ENCODE measurements around the gene RMDN2. TPM values are rescaled to one million over a fixed set of nuclear protein-coding genes. Genes with fewer than 3 reads are reported as not detected.
"Not testable (repeated sequence)": the region's sequence is repeated elsewhere in the genome, so short reads cannot be mapped to it uniquely, and the experiment has no call there.

The RMDN2 gene
- total RNA-seq, 2 experiments from 2014 or later = 0.79 to 1.2 TPM

DNA sequence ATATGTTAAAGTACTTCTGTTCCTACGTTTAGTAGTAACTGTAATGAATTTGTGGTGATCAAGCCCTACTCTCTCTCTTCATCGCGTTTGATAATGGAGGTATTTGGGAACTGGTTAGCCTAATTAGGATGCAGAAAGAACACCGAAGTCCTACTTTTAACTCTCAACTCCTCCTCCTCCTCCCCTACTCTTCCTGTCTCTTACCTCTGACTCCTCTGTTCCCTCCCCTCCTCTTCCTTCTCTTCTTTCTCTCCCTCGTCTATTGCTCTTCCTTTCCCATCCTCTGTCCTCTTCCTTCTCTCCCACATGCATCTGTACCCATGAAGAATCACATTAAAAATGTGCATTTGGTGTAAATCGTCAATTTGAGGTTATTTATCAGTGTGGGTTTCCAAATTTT, 57.8 kb downstream of the RMDN2 start:
- no peaks in the 10 kb centered on the region for H3K36me3 Mint-ChIP-seq (ENCODE audit: low read depth)
- peaks cover 6% of the 10 kb centered on the region for H3K4me1 Mint-ChIP-seq (ENCODE audit: low read depth)
- no peaks in the 10 kb centered on the region for H3K9me3 Mint-ChIP-seq
- DNase-seq = no peak
- H3K27me3 Mint-ChIP-seq (ENCODE audit: low read depth) = no peaks in the 10 kb centered on the region
- H3K4me3 Mint-ChIP-seq = no peak overlapping the region
- no peak overlapping the region for H3K27ac Mint-ChIP-seq
- CTCF ChIA-PET = interaction anchor here (0.7 to 1.1 kb wide), 7 partner anchors 45 to 503 kb away, joined by 3 to 9 read pairs (median 4); no protein-coding TSS in a partner anchor
- intact Hi-C loops (cut with micrococcal nuclease) = loop anchor here (1.0 to 5.0 kb wide), 7 partner anchors 91 to 759 kb away; partner anchors contain the start of gene CYP1B1

DNA sequence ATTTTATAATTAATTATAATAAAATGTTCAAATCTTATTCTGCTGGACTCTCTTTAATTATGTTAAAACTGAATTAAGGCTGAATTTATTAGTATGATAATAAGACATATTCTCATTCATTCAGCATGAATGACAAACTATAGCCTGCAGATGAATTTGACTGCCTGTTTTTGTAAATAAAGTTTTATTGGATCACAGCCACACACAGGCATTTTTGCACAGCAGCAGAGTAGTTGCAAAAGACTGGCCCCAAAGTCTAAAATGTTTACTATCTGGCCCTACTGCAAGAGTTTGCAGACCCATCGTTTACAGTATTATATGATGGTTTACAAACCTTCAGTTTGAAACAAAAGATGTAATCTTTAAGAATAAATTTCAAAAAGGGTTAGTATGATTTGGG, 58.6 kb downstream of the RMDN2 start:
- no peak for DNase-seq
- no peaks in the 10 kb centered on the region for H3K27me3 Mint-ChIP-seq (ENCODE audit: low read depth)
- no peak overlapping the region for H3K27ac Mint-ChIP-seq
- H3K4me3 Mint-ChIP-seq = no peak overlapping the region
- no peaks in the 10 kb centered on the region for H3K9me3 Mint-ChIP-seq
- H3K4me1 Mint-ChIP-seq (ENCODE audit: low read depth) = peaks cover 6% of the 10 kb centered on the region
- intact Hi-C loops (cut with micrococcal nuclease) = loop anchor here (5.0 kb wide), 2 partner anchors 91 to 759 kb away; no protein-coding TSS in a partner anchor
- CTCF ChIA-PET = interaction anchor here (2.0 kb wide), 1 partner anchor 132 kb away, joined by 6 read pairs; no protein-coding TSS in a partner anchor
- no peaks in the 10 kb centered on the region for H3K36me3 Mint-ChIP-seq (ENCODE audit: low read depth)

GRCh38 chr2:37984176-37984575, 59.1 kb downstream of the RMDN2 start:
- DNase-seq = no peak
- H3K4me3 Mint-ChIP-seq = no peak overlapping the region
- H3K27ac Mint-ChIP-seq = no peak overlapping the region
- CTCF ChIA-PET = interaction anchor here (0.6 to 2.0 kb wide), 2 partner anchors 132 to 452 kb away, joined by 3 to 6 read pairs; no protein-coding TSS in a partner anchor
- H3K9me3 Mint-ChIP-seq = no peaks in the 10 kb centered on the region
- intact Hi-C loops (cut with micrococcal nuclease) = loop anchor here (5.0 kb wide), 2 partner anchors 92 to 758 kb away; no protein-coding TSS in a partner anchor
- no peaks in the 10 kb centered on the region for H3K27me3 Mint-ChIP-seq (ENCODE audit: low read depth)
- no peaks in the 10 kb centered on the region for H3K36me3 Mint-ChIP-seq (ENCODE audit: low read depth)
- H3K4me1 Mint-ChIP-seq (ENCODE audit: low read depth) = peaks cover 6% of the 10 kb centered on the region

GRCh38 chr2:37984589-37984988, 59.5 kb downstream of the RMDN2 start:
- Mint-ChIP-seq H3K36me3 (ENCODE audit: low read depth) (no peaks in the 10 kb centered on the region), H3K9me3 (no peaks in the 10 kb centered on the region), H3K27ac (no peak overlapping the region), H3K4me1 (ENCODE audit: low read depth) (peaks cover 6% of the 10 kb centered on the region), H3K4me3 (no peak overlapping the region), H3K27me3 (ENCODE audit: low read depth) (no peaks in the 10 kb centered on the region)
- CTCF ChIA-PET = interaction anchor here (0.6 to 2.0 kb wide), 2 partner anchors 131 to 452 kb away, joined by 3 to 6 read pairs; no protein-coding TSS in a partner anchor
- intact Hi-C loops (cut with micrococcal nuclease) = loop anchor here (5.0 kb wide), 2 partner anchors 92 to 758 kb away; no protein-coding TSS in a partner anchor
- no peak for DNase-seq

- no peaks in the 10 kb centered on the region for H3K27me3 Mint-ChIP-seq (ENCODE audit: low read depth)
Observed at GRCh38 chr2:37985333-37985732, 60.2 kb downstream of the RMDN2 start.

GRCh38 chr2:37987098-37987775, 62.1 kb downstream of the RMDN2 start:
- Mint-ChIP-seq H3K27me3 (ENCODE audit: low read depth) (no peaks in the 10 kb centered on the region), H3K36me3 (ENCODE audit: low read depth) (no peaks in the 10 kb centered on the region), H3K4me3 (no peak overlapping the region), H3K4me1 (ENCODE audit: low read depth) (peaks cover 2% of the 10 kb centered on the region), H3K27ac (no peak overlapping the region), H3K9me3 (no peaks in the 10 kb centered on the region)
- CTCF ChIA-PET = interaction anchor here (0.7 kb wide), 1 partner anchor 109 kb away, joined by 4 read pairs; no protein-coding TSS in a partner anchor
- DNase-seq = no peak
- intact Hi-C loops (cut with micrococcal nuclease) = no loop called here

More at GRCh38 chr2:37985333-37985732, 60.2 kb downstream of the RMDN2 start:
- no peak overlapping the region for H3K27ac Mint-ChIP-seq
- CTCF ChIA-PET = interaction anchor here (1.0 to 2.0 kb wide), 2 partner anchors 128 to 131 kb away, joined by 4 to 6 read pairs; no protein-coding TSS in a partner anchor
- no peaks in the 10 kb centered on the region for H3K36me3 Mint-ChIP-seq (ENCODE audit: low read depth)
- no peaks in the 10 kb centered on the region for H3K9me3 Mint-ChIP-seq
- DNase-seq = no peak
- peaks cover 6% of the 10 kb centered on the region for H3K4me1 Mint-ChIP-seq (ENCODE audit: low read depth)
- intact Hi-C loops (cut with micrococcal nuclease) = no loop called here
- no peak overlapping the region for H3K4me3 Mint-ChIP-seq

GRCh38 chr2:37992601-37993000, 67.5 kb downstream of the RMDN2 start:
- no peak for DNase-seq
- no peak overlapping the region for H3K4me3 Mint-ChIP-seq
- no peak overlapping the region for H3K27ac Mint-ChIP-seq
- no peaks in the 10 kb centered on the region for H3K27me3 Mint-ChIP-seq (ENCODE audit: low read depth)
- intact Hi-C loops (cut with micrococcal nuclease) = no loop called here
- no peaks in the 10 kb centered on the region for H3K36me3 Mint-ChIP-seq (ENCODE audit: low read depth)
- H3K9me3 Mint-ChIP-seq = no peaks in the 10 kb centered on the region
- CTCF ChIA-PET = interaction anchor here (0.6 to 1.4 kb wide), 4 partner anchors 11 to 597 kb away, joined by 3 to 4 read pairs (median 3); no protein-coding TSS in a partner anchor
- no peaks in the 10 kb centered on the region for H3K4me1 Mint-ChIP-seq (ENCODE audit: low read depth)

GRCh38 chr2:37993143-37993542, 68.1 kb downstream of the RMDN2 start:
- CTCF ChIA-PET = interaction anchor here (0.8 to 1.4 kb wide), 2 partner anchors 20 to 116 kb away, joined by 3 read pairs; no protein-coding TSS in a partner anchor
- H3K27me3 Mint-ChIP-seq (ENCODE audit: low read depth) = no peaks in the 10 kb centered on the region
- H3K9me3 Mint-ChIP-seq = no peaks in the 10 kb centered on the region
- H3K27ac Mint-ChIP-seq = no peak overlapping the region
- no peaks in the 10 kb centered on the region for H3K4me1 Mint-ChIP-seq (ENCODE audit: low read depth)
- intact Hi-C loops (cut with micrococcal nuclease) = no loop called here
- H3K4me3 Mint-ChIP-seq = no peak overlapping the region
- DNase-seq = no peak
- no peaks in the 10 kb centered on the region for H3K36me3 Mint-ChIP-seq (ENCODE audit: low read depth)

DNA sequence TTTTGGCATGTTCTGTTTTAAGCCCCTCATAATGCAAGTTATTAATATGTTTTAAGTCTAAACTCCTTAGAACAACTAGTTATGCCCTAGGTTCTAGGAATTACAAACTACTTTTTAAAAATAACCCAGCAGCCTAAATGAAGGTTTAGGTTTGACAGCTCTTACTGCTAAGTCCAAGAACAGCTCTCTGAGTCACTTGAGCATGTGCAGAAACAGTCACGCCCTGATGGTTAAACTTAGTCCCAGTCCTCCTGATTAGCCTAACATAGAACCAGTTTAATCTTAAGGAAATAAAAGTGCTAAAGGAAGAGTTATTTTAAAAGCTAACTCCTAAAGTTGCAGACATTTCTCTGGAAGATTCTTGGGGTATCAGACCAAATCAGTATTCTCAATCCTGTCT, 72.5 kb downstream of the RMDN2 start:
- CTCF ChIA-PET = interaction anchor here (0.6 kb wide), 1 partner anchor 440 kb away, joined by 5 read pairs; no protein-coding TSS in a partner anchor
- H3K4me3 Mint-ChIP-seq = no peak overlapping the region
- H3K36me3 Mint-ChIP-seq (ENCODE audit: low read depth) = peaks cover 4% of the 10 kb centered on the region
- no peak overlapping the region for H3K27ac Mint-ChIP-seq
- DNase-seq = no peak
- no peaks in the 10 kb centered on the region for H3K4me1 Mint-ChIP-seq (ENCODE audit: low read depth)
- peaks cover 4% of the 10 kb centered on the region for H3K9me3 Mint-ChIP-seq
- intact Hi-C loops (cut with micrococcal nuclease) = no loop called here
- H3K27me3 Mint-ChIP-seq (ENCODE audit: low read depth) = no peaks in the 10 kb centered on the region

DNA sequence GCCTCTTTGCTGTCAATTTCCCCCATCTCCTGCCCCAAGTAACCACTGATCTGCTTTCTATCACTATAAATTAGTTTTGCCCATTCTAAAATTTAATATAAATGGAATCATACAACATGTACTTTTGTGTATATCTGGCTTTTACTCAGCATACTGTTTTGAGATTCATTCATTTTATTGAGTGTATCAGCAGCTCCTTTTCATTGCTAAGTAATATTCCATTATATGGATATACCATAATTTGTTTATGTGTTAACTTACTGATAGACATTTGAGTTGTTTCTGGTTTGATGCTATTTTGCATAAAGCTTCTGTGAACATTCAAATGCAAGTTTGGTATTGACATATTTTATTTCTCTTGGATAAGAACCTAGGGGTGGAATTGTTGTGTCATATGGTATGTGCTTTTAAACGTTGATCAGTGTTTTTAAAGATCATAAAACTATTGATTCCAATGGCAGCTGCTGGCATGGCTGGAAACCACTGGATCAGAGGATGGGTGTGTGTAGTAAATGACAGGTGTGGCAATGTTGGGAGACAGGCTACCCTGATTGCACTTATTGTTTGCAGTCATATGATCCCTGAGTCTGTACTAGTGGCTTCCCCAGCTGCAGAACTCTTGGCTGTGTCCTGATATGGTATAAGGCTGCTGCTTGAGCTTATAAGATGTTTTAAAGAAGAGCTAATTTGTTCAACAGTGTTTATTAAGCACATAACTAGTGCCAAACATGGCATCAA, 75.6 kb downstream of the RMDN2 start:
- Mint-ChIP-seq H3K4me3 (no peak overlapping the region), H3K4me1 (ENCODE audit: low read depth) (no peaks in the 10 kb centered on the region), H3K9me3 (peaks cover 4% of the 10 kb centered on the region), H3K27me3 (ENCODE audit: low read depth) (no peaks in the 10 kb centered on the region), H3K27ac (no peak overlapping the region), H3K36me3 (ENCODE audit: low read depth) (peaks cover 8% of the 10 kb centered on the region)
- CTCF ChIA-PET = interaction anchor here (1.3 kb wide), 1 partner anchor 115 kb away, joined by 3 read pairs; no protein-coding TSS in a partner anchor
- intact Hi-C loops (cut with micrococcal nuclease) = no loop called here
- DNase-seq = no peak

- DNase-seq, H3K27ac Mint-ChIP-seq, CTCF ChIA-PET: not testable (repeated sequence)
Observed at GRCh38 chr2:38010187-38010586, 85.1 kb downstream of the RMDN2 start.

GRCh38 chr2:38010995-38011394, 85.9 kb downstream of the RMDN2 start:
- Mint-ChIP-seq H3K9me3 (no peaks in the 10 kb centered on the region), H3K36me3 (ENCODE audit: low read depth) (peaks cover 15% of the 10 kb centered on the region), H3K27me3 (ENCODE audit: low read depth) (no peaks in the 10 kb centered on the region), H3K4me1 (ENCODE audit: low read depth) (no peaks in the 10 kb centered on the region), H3K27ac (no peak overlapping the region), H3K4me3 (no peak overlapping the region)
- no peak for DNase-seq
- CTCF ChIA-PET = no interaction called here
- intact Hi-C loops (cut with micrococcal nuclease) = no loop called here

More at GRCh38 chr2:38010187-38010586, 85.1 kb downstream of the RMDN2 start:
- H3K4me1 Mint-ChIP-seq (ENCODE audit: low read depth); intact Hi-C loops (cut with micrococcal nuclease); H3K9me3 Mint-ChIP-seq; H3K4me3 Mint-ChIP-seq; H3K27me3 Mint-ChIP-seq (ENCODE audit: low read depth): not testable (repeated sequence)
- peaks cover 16% of the 10 kb centered on the region for H3K36me3 Mint-ChIP-seq (ENCODE audit: low read depth)
